IMR-90 (cell line): Measurements from ENCODE around the gene NCKIPSD. TPM values are rescaled to one million over a fixed set of nuclear protein-coding genes. Genes with fewer than 3 reads are reported as not detected.

ENCODE experiments used
- ATAC-seq: fragments of 200-7000 bp; cut with Tn5 transposase; 2 replicates; pipeline ENCODE4 v1.9.1; 2020; ENCODE audit warnings: low read depth, mild to moderate bottlenecking, moderate library complexity
- BruUV-seq: library from RNA; stranded (reverse); fragments of 400-500 nt; replicated peaks from 2 replicates; lab custom pipeline; 2021; lab: Mats Ljungman, UMichigan
- CTCF ChIA-PET: fragments of 300-600 bp; formaldehyde crosslinking; extraction: SDS; loops from one replicate; lab custom pipeline; 2021; ENCODE audit warnings: antibody characterized with exemption; lab: Yijun Ruan, JAX
- POLR2A ChIA-PET: fragments of 300-600 bp; sonication (Branson Sonifier 250); formaldehyde crosslinking; loops from one replicate; lab custom pipeline; 2022; ENCODE audit warnings: antibody characterized with exemption; ENCODE audit not compliant: unreplicated experiment; lab: Charles Lee
- DNase-seq: peaks from one replicate; pipeline ENCODE4 v3.0.0; 2013
- H2AFZ ChIP-seq: replicated peaks from 2 replicates; pipeline ENCODE3; 2013; ENCODE audit warnings: low read length, mild to moderate bottlenecking; ENCODE audit not compliant: poor library complexity
- H2AK5ac ChIP-seq: 2 replicates; pipeline ENCODE4 v1.6.1; 2013; ENCODE audit warnings: low read depth, low read length, inconsistent platforms
- H2AK9ac ChIP-seq: replicated peaks from 2 replicates; pipeline ENCODE3; 2013; ENCODE audit warnings: mild to moderate bottlenecking, low read depth, low read length, moderate library complexity; ENCODE audit not compliant: poor library complexity
- H2BK120ac ChIP-seq: 2 replicates; pipeline ENCODE4 v1.6.1; 2013; ENCODE audit warnings: low read depth, low read length, inconsistent platforms
- H2BK15ac ChIP-seq: 3 replicates; pipeline ENCODE4 v1.6.1; 2013; ENCODE audit warnings: low read depth, low read length, inconsistent platforms
- H2BK20ac ChIP-seq: 2 replicates; pipeline ENCODE4 v1.6.1; 2013; ENCODE audit warnings: low read depth, mild to moderate bottlenecking, inconsistent platforms, low read length, moderate library complexity
- H2BK5ac ChIP-seq: 2 replicates; pipeline ENCODE4 v1.6.1; 2013; ENCODE audit warnings: mild to moderate bottlenecking, low read depth, low read length, inconsistent platforms; ENCODE audit not compliant: poor library complexity, severe bottlenecking
- H3K14ac ChIP-seq: replicated peaks from 2 replicates; pipeline ENCODE4 v1.6.1; 2013; ENCODE audit warnings: low read depth, low read length, inconsistent platforms
- H3K18ac ChIP-seq: 2 replicates; pipeline ENCODE4 v1.6.1; 2013; ENCODE audit warnings: low read depth, low read length, control low read depth
- H3K23ac ChIP-seq: 2 replicates; pipeline ENCODE4 v1.6.1; 2013; ENCODE audit warnings: low read depth, low read length, inconsistent platforms
- H3K27ac ChIP-seq: 2 replicates; pipeline ENCODE4 v1.5.1; 2013; ENCODE audit warnings: mild to moderate bottlenecking, control low read depth, low read length; ENCODE audit not compliant: insufficient read depth
- H3K27me3 ChIP-seq: 2 replicates; pipeline ENCODE4 v1.6.1; 2013; ENCODE audit warnings: low read length; ENCODE audit not compliant: control insufficient read depth, insufficient read depth
- H3K36me3 ChIP-seq: 2 replicates; pipeline ENCODE4 v1.6.1; 2013; ENCODE audit warnings: low read length, mixed read lengths; ENCODE audit not compliant: control insufficient read depth, insufficient read depth
- H3K4ac ChIP-seq: 2 replicates; pipeline ENCODE4 v1.6.1; 2013; ENCODE audit warnings: low read depth, low read length, inconsistent platforms
- H3K4me1 ChIP-seq: 2 replicates; pipeline ENCODE4 v1.6.1; 2013; ENCODE audit warnings: low read length, mixed read lengths; ENCODE audit not compliant: control insufficient read depth, insufficient read depth
- H3K4me2 ChIP-seq: 2 replicates; pipeline ENCODE4 v1.6.1; 2013; ENCODE audit warnings: low read depth, mild to moderate bottlenecking, control low read depth, low read length, moderate library complexity
- H3K4me3 ChIP-seq: 2 replicates; pipeline ENCODE4 v1.5.1; 2013; ENCODE audit warnings: low read depth, mild to moderate bottlenecking, control low read depth, low read length, moderate library complexity; ENCODE audit not compliant: insufficient read depth
- H3K56ac ChIP-seq: 2 replicates; pipeline ENCODE4 v1.6.1; 2013; ENCODE audit warnings: low read length, inconsistent platforms; ENCODE audit not compliant: insufficient read depth; ENCODE audit errors: extremely low read depth
- H3K79me1 ChIP-seq, 2 experiments: 2 replicates each; pipeline ENCODE4 v1.6.1; 2013; ENCODE audit warnings: low read length in 2 of 2, inconsistent platforms in 1 of 2, low read depth in 1 of 2
- H3K9ac ChIP-seq: 2 replicates; pipeline ENCODE4 v1.6.1; 2013; ENCODE audit warnings: low read depth, low read length, control low read depth
- H3K9me1 ChIP-seq: 2 replicates; pipeline ENCODE4 v1.6.1; 2013; ENCODE audit warnings: low read length, inconsistent platforms; ENCODE audit not compliant: insufficient read depth
- H3K9me3 ChIP-seq: 2 replicates; pipeline ENCODE4 v1.6.1; 2013; ENCODE audit warnings: low read length; ENCODE audit not compliant: control insufficient read depth, insufficient read depth
- H4K20me1 ChIP-seq: 2 replicates; pipeline ENCODE4 v1.6.1; 2013; ENCODE audit warnings: low read length, inconsistent platforms; ENCODE audit not compliant: insufficient read depth
- H4K5ac ChIP-seq: 2 replicates; pipeline ENCODE4 v1.6.1; 2013; ENCODE audit warnings: mild to moderate bottlenecking, low read depth, low read length, control low read depth
- H4K8ac ChIP-seq, 2 experiments: 2 replicates each; pipeline ENCODE4 v1.6.1; 2013; ENCODE audit warnings: low read depth in 2 of 2, low read length in 2 of 2, control low read depth in 1 of 2, inconsistent platforms in 1 of 2
- H4K91ac ChIP-seq: 2 replicates; pipeline ENCODE4 v1.6.1; 2013; ENCODE audit warnings: low read depth, low read length, inconsistent platforms; ENCODE audit not compliant: insufficient read depth
- CEBPB ChIP-seq: IDR thresholded peaks from 2 replicates; pipeline ENCODE4 v1.6.1; 2012; ENCODE audit warnings: low read depth, low read length, improper control_type of control experiment
- RFX5 ChIP-seq: IDR thresholded peaks from 2 replicates; pipeline ENCODE4 v1.8.0; 2012; ENCODE audit warnings: low read depth, mild to moderate bottlenecking, low read length, moderate library complexity
- SMC3 ChIP-seq: fragments of 150-350 bp; IDR thresholded peaks from 2 replicates; pipeline ENCODE4 v1.6.1; 2016; ENCODE audit warnings: low read depth, mild to moderate bottlenecking, antibody characterized with exemption, low read length, moderate library complexity
- WGBS, 2 experiments: methylation state at CpG; one replicate each; pipeline versions ENCODE4 v1.1.5 to v1.1.7; 2013; ENCODE audit warnings: missing lambda C conversion rate in 2 of 2; ENCODE audit not compliant: insufficient read length in 1 of 2; ENCODE audit errors: extremely low coverage in 2 of 2; 5-methylcytosine and 5-hydroxymethylcytosine counted together
- dilution Hi-C: fragments of 300-500 bp; cut with HindIII; formaldehyde crosslinking; loops from one replicate; pipeline ENCODE4 v1.14.3; 2018; ENCODE audit warnings: low sequenced_read_pairs; ENCODE audit not compliant: unreplicated experiment
- in situ Hi-C: fragments of 300-500 bp; cut with MboI; formaldehyde crosslinking; loops from 3 replicates; pipeline ENCODE4 v1.14.3; 2019; ENCODE audit warnings: low sequenced_read_pairs, inconsistent platforms, mixed read lengths
- intact Hi-C: fragments of 100-400 bp; cut with micrococcal nuclease; formaldehyde crosslinking; loops from 2 replicates; pipeline ENCODE4 v1.10.0; 2022
- polyA plus RNA-seq, 3 experiments: library from polyadenylated mRNA; depleted of rRNA; stranded (reverse); fragments of >200 nt; gene quantifications; 2 replicates each; pipeline ENCODE4 v1.2.3, GENCODE V29; 2012; ENCODE audit warnings: low replicate concordance in 1 of 3
- total RNA-seq: library from RNA; depleted of rRNA; stranded (reverse); fragments of >200 nt; gene quantifications from 2 replicates; pipeline ENCODE4 v1.2.3, GENCODE V29; 2012

The NCKIPSD gene
- total and polyA plus RNA-seq, 2 of the 4 experiments (the other 2 are of a cell fraction), result 21.0 to 38.3 TPM

DNA sequence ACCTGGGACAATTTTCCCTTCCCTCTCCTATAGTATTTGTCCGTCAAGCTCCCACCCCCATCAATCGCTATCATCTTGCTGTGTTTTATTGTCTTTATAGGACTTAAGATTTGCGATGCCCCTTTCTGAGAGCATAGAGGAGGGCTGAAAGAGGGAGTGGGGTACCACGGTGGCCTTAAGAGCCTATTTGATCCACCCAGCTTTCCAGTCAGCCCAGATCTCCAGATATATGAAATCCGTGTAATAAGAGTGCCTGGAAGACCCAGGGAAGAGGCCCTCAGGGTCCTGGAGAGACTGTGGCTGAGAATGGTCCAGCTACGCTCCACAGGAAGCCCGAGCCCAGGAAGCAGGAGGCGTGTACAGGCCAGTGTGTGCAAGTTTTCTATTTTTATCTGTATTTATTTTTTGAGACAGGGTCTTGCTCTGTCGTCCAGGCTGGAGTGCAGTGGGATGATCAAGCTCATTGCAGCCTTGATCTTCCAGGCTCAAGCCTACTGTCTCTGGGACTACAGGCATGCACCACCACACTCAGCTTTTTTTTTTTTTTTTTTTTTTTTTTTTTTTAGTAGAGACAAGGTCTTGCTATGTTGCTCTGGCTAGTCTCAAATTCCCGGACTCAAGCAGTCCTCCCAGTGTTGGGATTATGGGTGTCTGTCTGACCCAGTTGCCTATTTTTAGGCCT is 964 bp upstream of the NCKIPSD start:
- WGBS, 2 experiments, result 67% methylated on average over 3 of the region's 10 CpGs; no CpG with 5 or more reads in 1 of the 2 experiments
- Histone ChIP-seq H4K91ac (no peak overlapping the region; the same call in 1 of the 2 replicates), H3K4ac (peak overlapping the region; percentile 66), H4K20me1 (peaks cover 44% of the 10 kb centered on the region), H3K18ac (no peak overlapping the region), H3K9ac (no peak overlapping the region), H2BK120ac (peak overlapping the region; percentile 53; the same call in 1 of the 2 replicates), H3K56ac (0 out of 2 replicates have a peak overlapping the region, but pooled peaks have one; percentile 31), H3K23ac (peak overlapping the region; percentile 31), H4K8ac (peak overlapping the region in 1 of 2 experiments; percentile 52; a peak in 1 of 4 replicates), H2BK20ac (peak overlapping the region; percentile 23), H3K79me1 (peaks cover 31 to 82% of the 10 kb centered on the region in 2 experiments), H3K4me1 (peaks cover 47% of the 10 kb centered on the region), H4K5ac (no peak overlapping the region), H2AFZ (peak overlapping the region; percentile 47), H3K27ac (peak overlapping the region; percentile 70; the same call in 1 of the 2 replicates), H2AK9ac (peak overlapping the region; percentile 60), H3K36me3 (peaks cover 43% of the 10 kb centered on the region), H3K4me3 (no peak overlapping the region), H3K9me1 (peaks cover 39% of the 10 kb centered on the region), H3K4me2 (no peak overlapping the region), H3K27me3 (no peaks in the 10 kb centered on the region), H2BK5ac (peak overlapping the region; percentile 53), H3K14ac (0 out of 2 replicates have a peak overlapping the region, but pooled peaks have one; percentile 29), H3K9me3 (no peaks in the 10 kb centered on the region), H2BK15ac (0 out of 3 replicates have a peak overlapping the region, but pooled peaks have one; percentile 6), H2AK5ac (peak overlapping the region; percentile 70)
- in situ Hi-C loops (no loop called here), intact Hi-C loops (loop anchor here (5.0 kb wide), 1 partner anchor 219 kb away; a partner anchor contains a TSS), dilution Hi-C loops (no loop called here)
- TF ChIP-seq CEBPB (no peak), RFX5 (no peak), SMC3 (no peak)
- ATAC-seq (no peak), DNase-seq (peak; percentile 10)
- CTCF ChIA-PET, result interaction anchor here (1.0 kb wide), 1 partner anchor 53 kb away, joined by 3 read pairs; no protein-coding TSS in a partner anchor
- no TSS peak for BruUV-seq
- POLR2A ChIA-PET, result interaction anchor here (0.6 kb wide), 2 partner anchors 23 to 110 kb away, joined by 3 to 5 read pairs; no protein-coding TSS in a partner anchor
